HepG2 (cell line): ENCODE measurements around the gene ENG. TPM values are rescaled to one million over a fixed set of nuclear protein-coding genes. Genes with fewer than 3 reads are reported as not detected.

ENCODE experiments used
- ARNT2 ChIP-seq: sonication (generic); formaldehyde crosslinking; IDR thresholded peaks from 2 replicates; pipeline ENCODE4 v1.8.0; 2022; ENCODE audit warnings: mild to moderate bottlenecking, low read depth, missing genetic modification reagents, moderate library complexity
- HDAC1 ChIP-seq: sonication (generic); formaldehyde crosslinking; IDR thresholded peaks from 2 replicates; pipeline ENCODE4 v1.5.1; 2020; ENCODE audit warnings: mild to moderate bottlenecking, missing genetic modification reagents
- IRX3 ChIP-seq: sonication (generic); formaldehyde crosslinking; IDR thresholded peaks from 2 replicates; pipeline ENCODE4 v1.8.1; 2023; ENCODE audit warnings: mild to moderate bottlenecking, low read depth, missing genetic modification reagents, borderline replicate concordance
- KLF9 ChIP-seq: IDR thresholded peaks from 2 replicates; pipeline ENCODE4 v1.6.1; 2016; ENCODE audit warnings: low read depth
- MAX ChIP-seq: IDR thresholded peaks from 2 replicates; pipeline ENCODE4 v1.6.1; 2012; ENCODE audit warnings: inconsistent platforms
- SNAPC2 ChIP-seq: sonication (generic); formaldehyde crosslinking; IDR thresholded peaks from 2 replicates; pipeline ENCODE4 v1.8.1; 2022; ENCODE audit warnings: mild to moderate bottlenecking, missing genetic modification reagents
- TEF ChIP-seq: sonication (generic); formaldehyde crosslinking; IDR thresholded peaks from 2 replicates; pipeline ENCODE4 v1.5.0; 2020; ENCODE audit warnings: missing genetic modification reagents
- ZBTB37 ChIP-seq: sonication (generic); formaldehyde crosslinking; IDR thresholded peaks from 2 replicates; pipeline ENCODE4 v1.4.0; 2020; ENCODE audit warnings: mild to moderate bottlenecking, missing genetic modification reagents
- ZFP41 ChIP-seq: sonication (generic); formaldehyde crosslinking; IDR thresholded peaks from 2 replicates; pipeline ENCODE4 v1.4.0; 2020; ENCODE audit warnings: mild to moderate bottlenecking, missing genetic modification reagents, borderline replicate concordance
- ZMYM2 ChIP-seq: sonication (generic); formaldehyde crosslinking; IDR thresholded peaks from 2 replicates; pipeline ENCODE4 v1.8.0; 2022; ENCODE audit warnings: mild to moderate bottlenecking, missing genetic modification reagents
- ZNF280B ChIP-seq: sonication (generic); formaldehyde crosslinking; IDR thresholded peaks from 2 replicates; pipeline ENCODE4 v1.5.0; 2020; ENCODE audit warnings: missing genetic modification reagents, mild to moderate bottlenecking, borderline replicate concordance
- ZNF44 ChIP-seq: sonication (generic); formaldehyde crosslinking; IDR thresholded peaks from 2 replicates; pipeline ENCODE4 v1.5.1; 2020; ENCODE audit warnings: mild to moderate bottlenecking, missing genetic modification reagents
- ZNF513 ChIP-seq: sonication (generic); formaldehyde crosslinking; conservative IDR thresholded peaks from 2 replicates; pipeline ENCODE4 v1.5.0; 2020; ENCODE audit warnings: missing genetic modification reagents
- ZNF543 ChIP-seq: sonication (generic); formaldehyde crosslinking; IDR thresholded peaks from 2 replicates; pipeline ENCODE4 v1.4.0; 2020; ENCODE audit warnings: mild to moderate bottlenecking, missing genetic modification reagents
- ZSCAN5A ChIP-seq: sonication (generic); formaldehyde crosslinking; IDR thresholded peaks from 2 replicates; pipeline ENCODE4 v1.8.0; 2022; ENCODE audit warnings: mild to moderate bottlenecking, missing genetic modification reagents, borderline replicate concordance
- polyA plus RNA-seq, 8 experiments: library from polyadenylated mRNA; depleted of rRNA in 3 of 8; stranded (reverse) in 7 of 8; unstranded in 1 of 8; fragments of >200 nt; fragmentation: Illumina TruSeq in 4 of 8; extraction: Trizol in 4 of 8; gene quantifications; 2 replicates each; pipeline versions ENCODE4 v1.2.1 to v1.2.3, GENCODE V29; 2011 to 2016; ENCODE audit warnings: low read depth in 4 of 8, missing spikeins in 1 of 8, mixed read lengths in 1 of 8; ENCODE audit not compliant: insufficient read depth in 1 of 8
- total RNA-seq, 5 experiments: library from RNA; depleted of rRNA; stranded (reverse); fragments of >200 nt; fragmentation: Illumina TruSeq; extraction: Trizol; gene quantifications; 2 replicates each; pipeline ENCODE4 v1.2.3, GENCODE V29; 2016; ENCODE audit warnings: low read depth in 1 of 5
- TF ChIP-seq, protein P1 (sequence below): IDR thresholded peaks from 2 replicates; pipeline ENCODE4 v1.6.1; 2016; ENCODE audit warnings: missing compliant biosample characterization, missing genetic modification reagents, borderline replicate concordance

ENG gene
- total and polyA plus RNA-seq, 2 of the 13 experiments (the other 11 are each of a cell fraction or from before 2014, with no cell fraction given), result 0.02 to 1.1 TPM

GRCh38 chr9:127802576-127803443 lies 51.6 kb downstream of the ENG start, which contains the start of gene FPGS (continued):
- TF ChIP-seq ZNF280B (CRISPR knock-in tag) (no peak), MAX (peak; percentile 98), ZNF543 (CRISPR knock-in tag) (peak; percentile 42; the same call in 1 of the 2 replicates), ZMYM2 (CRISPR knock-in tag) (no peak), ARNT2 (CRISPR knock-in tag) (peak; percentile 73; the same call in 1 of the 2 replicates), ZFP41 (CRISPR knock-in tag) (no peak), HDAC1 (CRISPR knock-in tag) (peak; percentile 78), ZBTB37 (CRISPR knock-in tag) (no peak), KLF9 (CRISPR knock-in tag) (no peak), IRX3 (CRISPR knock-in tag) (no peak), SNAPC2 (CRISPR knock-in tag) (no peak), TEF (CRISPR knock-in tag) (no peak), ZNF513 (CRISPR knock-in tag) (no peak), ZSCAN5A (CRISPR knock-in tag) (no peak), ZNF44 (CRISPR knock-in tag) (no peak)
- TF ChIP-seq, protein P1, sequence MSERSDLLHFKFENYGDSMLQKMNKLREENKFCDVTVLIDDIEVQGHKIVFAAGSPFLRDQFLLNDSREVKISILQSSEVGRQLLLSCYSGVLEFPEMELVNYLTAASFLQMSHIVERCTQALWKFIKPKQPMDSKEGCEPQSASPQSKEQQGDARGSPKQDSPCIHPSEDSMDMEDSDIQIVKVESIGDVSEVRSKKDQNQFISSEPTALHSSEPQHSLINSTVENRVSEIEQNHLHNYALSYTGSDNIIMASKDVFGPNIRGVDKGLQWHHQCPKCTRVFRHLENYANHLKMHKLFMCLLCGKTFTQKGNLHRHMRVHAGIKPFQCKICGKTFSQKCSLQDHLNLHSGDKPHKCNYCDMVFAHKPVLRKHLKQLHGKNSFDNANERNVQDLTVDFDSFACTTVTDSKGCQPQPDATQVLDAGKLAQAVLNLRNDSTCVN (CRISPR knock-in tag), result no peak
